Loucy (cell line): ENCODE results near the gene LMBRD2.

Experiments used
- H2AFZ ChIP-seq: fragments of 200-600 bp; sonication (generic); 2 replicates; pipeline ENCODE4 v1.6.0; 2016; ENCODE audit warnings: antibody characterized with exemption, mild to moderate bottlenecking, low read length, moderate library complexity
- H3F3A ChIP-seq: fragments of 200-600 bp; 2 replicates; pipeline ENCODE4 v1.6.0; 2016; ENCODE audit warnings: antibody characterized with exemption, low read depth, mild to moderate bottlenecking
- H3K27me3 ChIP-seq: fragments of 200-600 bp; sonication (generic); 2 replicates; pipeline ENCODE4 v1.6.1; 2014; ENCODE audit warnings: low read length, mild to moderate bottlenecking; ENCODE audit not compliant: insufficient read depth, poor library complexity, severe bottlenecking
- H3K36me3 ChIP-seq: fragments of 200-600 bp; sonication (generic); 2 replicates; pipeline ENCODE4 v1.6.1; 2016; ENCODE audit warnings: low read length; ENCODE audit not compliant: insufficient read depth
- H3K4me1 ChIP-seq: fragments of 200-600 bp; sonication (generic); 2 replicates; pipeline ENCODE4 v1.5.1; 2014; ENCODE audit warnings: low read length, mild to moderate bottlenecking; ENCODE audit not compliant: insufficient read depth, poor library complexity, severe bottlenecking
- H3K4me2 ChIP-seq: fragments of 200-600 bp; sonication (generic); 2 replicates; pipeline ENCODE4 v1.6.0; 2014; ENCODE audit warnings: antibody characterized with exemption, low read length, low read depth, mild to moderate bottlenecking; ENCODE audit not compliant: poor library complexity, severe bottlenecking
- H3K4me3 ChIP-seq: fragments of 200-600 bp; sonication (generic); 2 replicates; pipeline ENCODE4 v1.5.1; 2014; ENCODE audit warnings: low read length, mild to moderate bottlenecking, mixed read lengths; ENCODE audit not compliant: poor library complexity, severe bottlenecking
- H3K79me2 ChIP-seq: fragments of 200-600 bp; sonication (generic); 2 replicates; pipeline ENCODE4 v1.6.1; 2014; ENCODE audit warnings: low read length; ENCODE audit not compliant: insufficient read depth
- H3K9ac ChIP-seq: fragments of 200-600 bp; sonication (generic); 2 replicates; pipeline ENCODE4 v1.6.0; 2014; ENCODE audit warnings: mild to moderate bottlenecking, low read depth, low read length, moderate library complexity; ENCODE audit not compliant: poor library complexity, severe bottlenecking
- H3K9me2 ChIP-seq: fragments of 200-600 bp; sonication (generic); replicated peaks from 2 replicates; pipeline ENCODE4 v1.6.1; 2016; ENCODE audit warnings: low read depth, low read length, mixed read lengths
- H3K9me3 ChIP-seq: fragments of 200-600 bp; sonication (generic); 2 replicates; pipeline ENCODE4 v1.6.1; 2014; ENCODE audit warnings: mild to moderate bottlenecking, antibody characterized with exemption, low read length, low read depth; ENCODE audit not compliant: insufficient read depth
- H4K20me1 ChIP-seq: fragments of 200-600 bp; sonication (generic); 2 replicates; pipeline ENCODE4 v1.6.0; 2014; ENCODE audit warnings: antibody characterized with exemption, low read length, mild to moderate bottlenecking; ENCODE audit not compliant: insufficient read depth, poor library complexity, severe bottlenecking
- CTCF ChIP-seq: fragments of 200-600 bp; sonication (generic); conservative IDR thresholded peaks from 2 replicates; pipeline ENCODE4 v1.5.1; 2014; ENCODE audit warnings: mild to moderate bottlenecking, antibody characterized with exemption, low read length
- EZH2phosphoT487 ChIP-seq: fragments of 200-600 bp; IDR thresholded peaks from 2 replicates; pipeline ENCODE4 v1.6.1; 2018; ENCODE audit warnings: antibody characterized with exemption, mild to moderate bottlenecking, moderate library complexity, borderline replicate concordance

LMBRD2 gene

DNA sequence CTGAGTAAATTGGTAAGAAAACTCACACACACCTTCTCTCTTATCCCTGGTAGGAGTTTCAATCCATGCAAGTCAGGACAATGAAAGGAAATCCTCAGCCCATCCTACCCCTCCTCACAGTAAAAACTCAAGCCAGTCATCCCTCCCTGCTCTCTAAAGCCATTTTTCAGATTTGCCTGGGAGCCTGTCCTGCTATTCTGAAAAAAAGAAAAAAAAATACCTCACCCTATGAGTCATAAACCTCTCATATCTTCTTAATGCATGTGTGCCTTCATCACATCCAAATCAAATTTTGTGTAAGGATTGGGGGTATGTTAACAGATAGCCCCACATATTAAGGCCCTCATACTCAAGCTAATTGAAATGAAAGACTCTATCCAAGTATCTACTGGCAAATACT lies 99.1 kb downstream of the LMBRD2 start:
- no peaks in the 10 kb centered on the region for H3K9me3 ChIP-seq
- peak overlapping the region; percentile 42 for H2AFZ ChIP-seq
- no peak overlapping the region for H3K9ac ChIP-seq
- no peak overlapping the region for H3K4me3 ChIP-seq
- H4K20me1 ChIP-seq: no peaks in the 10 kb centered on the region
- peaks cover 63% of the 10 kb centered on the region for H3K4me1 ChIP-seq
- H3K79me2 ChIP-seq: no peaks in the 10 kb centered on the region
- TF ChIP-seq CTCF: no peak
- TF ChIP-seq EZH2phosphoT487: no peak
- H3K36me3 ChIP-seq: no peaks in the 10 kb centered on the region
- no peaks in the 10 kb centered on the region for H3K9me2 ChIP-seq
- H3K27me3 ChIP-seq: no peaks in the 10 kb centered on the region
- H3K4me2 ChIP-seq: no peak overlapping the region
- 0 out of 2 replicates have a peak, but pooled peaks cover 4% of the 10 kb centered on the region for H3F3A ChIP-seq

GRCh38 chr5:36049949-36050348 lies 101.7 kb downstream of the LMBRD2 start:
- no peak for TF ChIP-seq EZH2phosphoT487
- no peak for TF ChIP-seq CTCF
- no peak overlapping the region for H3K4me2 ChIP-seq
- H3K4me3 ChIP-seq: no peak overlapping the region
- H3K9me3 ChIP-seq: no peaks in the 10 kb centered on the region
- no peak overlapping the region for H3K9ac ChIP-seq
- H4K20me1 ChIP-seq: no peaks in the 10 kb centered on the region
- no peaks in the 10 kb centered on the region for H3K27me3 ChIP-seq
- no peak overlapping the region for H2AFZ ChIP-seq
- no peaks in the 10 kb centered on the region for H3K36me3 ChIP-seq
- peaks cover 41% of the 10 kb centered on the region for H3K4me1 ChIP-seq
- no peaks in the 10 kb centered on the region for H3K79me2 ChIP-seq
- H3K9me2 ChIP-seq: no peaks in the 10 kb centered on the region
- H3F3A ChIP-seq: 0 out of 2 replicates have a peak, but pooled peaks cover 4% of the 10 kb centered on the region
